NCI-H774 (cell line): Measurements from ENCODE around the gene FAM53A.
"Not testable (repeated sequence)": the region's sequence is repeated elsewhere in the genome, so short reads cannot be mapped to it uniquely, and the experiment has no call there.

Experiments used
- DNase-seq: peaks from one replicate; lab custom pipeline; 2025; lab: John Stamatoyannopoulos, UW

Gene FAM53A

GRCh38 chr4:1716065-1716945 is 32.2 kb upstream of the FAM53A start:
- DNase-seq = no peak

- DNase-seq = no peak
Measured at GRCh38 chr4:1715002-1715758, 31.1 kb upstream of the FAM53A start.

GRCh38 chr4:1714303-1715001 is 30.3 kb upstream of the FAM53A start:
- no peak for DNase-seq

- peak; percentile 76 for DNase-seq
Measured at GRCh38 chr4:1713003-1713851, 29.1 kb upstream of the FAM53A start.

GRCh38 chr4:1712216-1713002 is 28.3 kb upstream of the FAM53A start, which contains the start of gene SLBP:
Gene SLBP, minus strand, starts transcription at chr4:1712319. Its CDS starts 131 bp downstream, at chr4:1712188.
- peak; percentile 96 for DNase-seq

- no peak for DNase-seq
Measured at GRCh38 chr4:1711571-1712215, 27.6 kb upstream of the FAM53A start.

- no peak for DNase-seq
Measured at GRCh38 chr4:1711055-1711570, 27.0 kb upstream of the FAM53A start.

- no peak for DNase-seq
Measured at GRCh38 chr4:1708581-1708980, 24.5 kb upstream of the FAM53A start.

- DNase-seq = no peak
Measured at GRCh38 chr4:1706358-1706757, 22.2 kb upstream of the FAM53A start.

GRCh38 chr4:1705732-1706131 is 21.6 kb upstream of the FAM53A start:
- no peak for DNase-seq

- DNase-seq = no peak
Measured at GRCh38 chr4:1703867-1704266, 19.8 kb upstream of the FAM53A start.

- not testable (repeated sequence) for DNase-seq
Measured at GRCh38 chr4:1701671-1702070, 17.6 kb upstream of the FAM53A start.

GRCh38 chr4:1695913-1696312 is 11.8 kb upstream of the FAM53A start:
- DNase-seq = no peak

GRCh38 chr4:1693131-1693896 is 9.2 kb upstream of the FAM53A start:
- DNase-seq = peak; percentile 57

GRCh38 chr4:1691737-1692373 is 7.7 kb upstream of the FAM53A start:
- DNase-seq = no peak

GRCh38 chr4:1690698-1691097 is 6.6 kb upstream of the FAM53A start:
- DNase-seq = no peak

GRCh38 chr4:1686440-1687036 is 2.4 kb upstream of the FAM53A start:
- DNase-seq = no peak
